ENCODE results near the gene TEKT2. TPM values are rescaled to one million over a fixed set of nuclear protein-coding genes. Genes with fewer than 3 reads are reported as not detected.

Gene TEKT2
- total RNA-seq, 4 donors from 2014 or later: 0.38 TPM; not detected in 3

- intact Hi-C loops (cut with DNase I; ENCODE audit: low total_unique reads): no loop called here
- 85 to 88% methylated on average over 9 of the region's 9 CpGs for WGBS, 2 donors
- H3K4me3 ChIP-seq (ENCODE audit: low read depth, poor library complexity, severe bottlenecking): no peak overlapping the region
- TF ChIP-seq POLR2A (IDR thresholded peaks at IDR 0.05): no peak
- no peak for TF ChIP-seq CTCF (IDR thresholded peaks at IDR 0.05)
- DNase-seq (ENCODE audit: low spot score in 2 of 2): no peak
Observed at GRCh38 chr1:36085126-36085525, 1.2 kb downstream of the TEKT2 start.

- WGBS, 2 donors: 92 to 94% methylated on average over 29 of the region's 29 CpGs
- intact Hi-C loops (cut with DNase I; ENCODE audit: low total_unique reads): no loop called here
- TF ChIP-seq CTCF (IDR thresholded peaks at IDR 0.05) (no peak), POLR2A (IDR thresholded peaks at IDR 0.05) (no peak)
Observed at GRCh38 chr1:36085686-36086526, 2.0 kb downstream of the TEKT2 start.

GRCh38 chr1:36086529-36087232 lies 2.8 kb downstream of the TEKT2 start:
- intact Hi-C loops (cut with DNase I; ENCODE audit: low total_unique reads): no loop called here
- WGBS, 2 donors: 87 to 91% methylated on average over 12 of the region's 12 CpGs
- DNase-seq (ENCODE audit: low spot score in 2 of 2): peak in 1 of 2 donors; percentile 82
- H3K4me3 ChIP-seq (ENCODE audit: low read depth, poor library complexity, severe bottlenecking): no peak overlapping the region
- no peak for TF ChIP-seq POLR2A (IDR thresholded peaks at IDR 0.05)
- TF ChIP-seq CTCF (IDR thresholded peaks at IDR 0.05): no peak

More at GRCh38 chr1:36085686-36086526, 2.0 kb downstream of the TEKT2 start:
- peak in 1 of 2 donors; percentile 50 for DNase-seq (ENCODE audit: low spot score in 2 of 2)
- no peak overlapping the region for H3K4me3 ChIP-seq (ENCODE audit: low read depth, poor library complexity, severe bottlenecking)

- WGBS, 2 donors: 89 to 91% methylated on average over 28 to 31 of the region's 31 CpGs
- intact Hi-C loops (cut with DNase I; ENCODE audit: low total_unique reads): no loop called here
- TF ChIP-seq POLR2A (IDR thresholded peaks at IDR 0.05) (no peak), CTCF (IDR thresholded peaks at IDR 0.05) (no peak)
- no peak overlapping the region for H3K4me3 ChIP-seq (ENCODE audit: low read depth, poor library complexity, severe bottlenecking)
- DNase-seq (ENCODE audit: low spot score in 2 of 2): peak in 1 of 2 donors; percentile 62
Observed at GRCh38 chr1:36087233-36088123, 3.6 kb downstream of the TEKT2 start.

GRCh38 chr1:36088265-36088576 lies 4.3 kb downstream of the TEKT2 start:
- peak overlapping the region; percentile 77 for H3K4me3 ChIP-seq (ENCODE audit: low read depth, poor library complexity, severe bottlenecking)
- WGBS, 2 donors: 24 to 29% methylated on average over 7 of the region's 8 CpGs
- no peak for TF ChIP-seq CTCF (IDR thresholded peaks at IDR 0.05)
- no peak for TF ChIP-seq POLR2A (IDR thresholded peaks at IDR 0.05)
- intact Hi-C loops (cut with DNase I; ENCODE audit: low total_unique reads): no loop called here
- DNase-seq (ENCODE audit: low spot score in 2 of 2): no peak

All from lower leg skin (tissue), 4 donors.